GM21515 (cell line): ENCODE measurements around the gene SCUBE3.

Source experiments
- ATAC-seq: cut with Tn5 transposase; IDR thresholded peaks from one replicate; pipeline ENCODE4 v1.9.1; 2021; ENCODE audit not compliant: unreplicated experiment

The SCUBE3 gene

DNA sequence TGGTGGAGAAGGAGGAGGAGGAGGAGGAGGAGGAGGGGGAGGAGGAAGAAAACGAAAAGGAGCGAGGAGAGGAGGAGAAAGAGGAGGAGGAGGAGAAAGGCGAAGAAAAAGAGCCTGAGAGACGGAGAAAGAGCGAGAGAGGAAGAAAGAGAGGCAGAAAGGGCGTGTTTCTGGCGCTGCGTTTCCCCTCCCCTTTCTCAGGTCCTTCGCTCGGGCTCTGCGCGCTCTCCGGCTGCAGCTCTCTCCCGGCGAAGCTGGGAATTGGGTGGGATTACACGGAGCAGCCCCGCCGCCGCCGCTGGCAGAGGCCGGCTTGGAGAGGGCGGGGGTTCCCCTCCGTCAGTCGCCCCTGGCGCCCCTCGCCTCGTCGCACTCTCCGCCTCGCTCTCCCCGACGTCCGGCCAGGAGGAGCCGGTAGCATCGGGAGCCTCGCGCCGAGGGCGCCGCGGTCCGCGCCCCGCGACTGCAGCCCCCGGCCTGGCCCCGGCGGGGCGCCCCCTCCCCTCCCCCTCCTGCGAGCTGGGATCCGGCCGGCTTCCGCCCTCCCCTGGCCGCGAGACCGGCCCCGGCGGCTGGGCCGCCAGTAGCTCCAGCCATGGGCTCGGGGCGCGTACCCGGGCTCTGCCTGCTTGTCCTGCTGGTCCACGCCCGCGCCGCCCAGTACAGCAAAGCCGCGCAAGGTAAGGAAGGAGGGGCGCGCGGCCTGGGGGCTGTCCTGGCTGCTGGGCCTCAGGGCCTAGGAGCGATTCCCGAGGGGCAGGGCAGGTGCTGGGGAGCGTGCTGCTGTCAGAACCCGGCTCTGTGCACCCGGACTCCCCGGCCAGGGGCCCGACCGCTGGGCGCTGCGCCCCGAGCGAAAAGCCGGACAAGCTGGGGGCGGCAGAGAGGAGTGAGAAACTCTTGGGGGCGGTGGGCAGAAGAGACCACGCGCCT is at the start of gene SCUBE3:
Gene SCUBE3 (plus strand): TSS at position 133 of the 933 bp plus-strand sequence. CDS start 463 bp downstream, at position 596.
- no peak for ATAC-seq

DNA sequence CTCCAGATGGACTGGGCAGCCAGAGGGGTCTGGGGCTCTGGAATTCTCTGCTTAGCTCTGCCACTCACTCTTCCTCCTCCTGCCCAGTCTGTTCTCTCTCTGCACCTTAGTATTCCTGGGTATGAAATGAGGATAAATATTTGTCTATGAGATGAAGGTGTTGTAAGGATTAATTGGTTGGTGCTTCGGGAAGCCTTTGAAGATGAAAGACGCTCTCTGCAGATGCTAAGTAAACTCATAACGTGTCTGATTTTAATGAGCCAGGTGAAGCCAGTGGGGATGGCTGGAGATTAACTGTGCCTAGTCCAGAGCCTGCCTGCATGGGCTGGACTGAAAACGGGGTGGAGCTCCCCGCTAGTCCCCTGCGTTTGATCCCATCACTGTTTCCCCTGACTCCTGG is 49.5 kb upstream of the SCUBE3 start:
- no peak for ATAC-seq

- ATAC-seq: no peak
Measured at GRCh38 chr6:35164868-35165267, 48.9 kb upstream of the SCUBE3 start.

- ATAC-seq: no peak
Measured at GRCh38 chr6:35165630-35166071, 48.1 kb upstream of the SCUBE3 start.

GRCh38 chr6:35166116-35166515 is 47.6 kb upstream of the SCUBE3 start:
- no peak for ATAC-seq

- ATAC-seq: no peak
Measured at GRCh38 chr6:35166520-35166919, 47.2 kb upstream of the SCUBE3 start.

DNA sequence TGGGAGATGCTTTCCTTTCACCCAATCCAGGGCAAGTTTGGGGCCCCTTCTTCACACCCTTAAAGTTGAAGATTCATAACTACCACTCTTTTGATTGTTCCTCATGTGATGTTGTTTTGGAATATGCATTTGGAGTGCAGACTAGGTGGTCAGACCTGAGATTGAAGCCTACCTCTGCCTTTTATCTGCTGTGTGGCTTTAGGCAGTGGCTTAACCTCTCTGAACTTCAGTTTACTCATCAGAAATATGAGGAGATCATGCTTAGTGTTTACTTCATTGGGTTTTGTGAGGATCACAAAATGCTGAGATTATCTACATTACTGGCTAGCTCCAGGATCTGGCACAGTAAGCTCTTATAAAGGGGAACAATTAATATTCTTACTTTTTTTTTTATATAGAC is 46.3 kb upstream of the SCUBE3 start:
- no peak for ATAC-seq

DNA sequence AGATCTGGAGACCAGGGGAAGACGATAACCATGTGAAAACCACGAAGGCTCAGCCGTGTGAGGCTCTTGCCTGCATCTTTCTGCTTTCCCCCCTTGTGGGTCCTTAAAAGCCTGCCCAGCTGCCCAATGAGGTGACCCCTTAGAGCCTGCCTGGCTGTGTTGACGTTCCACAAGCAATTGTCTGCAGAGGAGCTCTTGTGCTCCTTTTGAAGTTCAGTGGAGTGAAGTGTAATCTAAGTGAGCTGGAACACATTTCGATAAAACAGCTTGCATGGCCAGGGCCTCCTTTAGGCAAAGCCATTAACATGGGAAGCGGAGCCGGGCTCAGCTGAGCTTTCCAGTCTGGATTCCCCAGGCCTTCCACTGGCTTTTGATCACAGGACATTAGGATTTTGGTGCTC is 45.3 kb upstream of the SCUBE3 start:
- no peak for ATAC-seq

DNA sequence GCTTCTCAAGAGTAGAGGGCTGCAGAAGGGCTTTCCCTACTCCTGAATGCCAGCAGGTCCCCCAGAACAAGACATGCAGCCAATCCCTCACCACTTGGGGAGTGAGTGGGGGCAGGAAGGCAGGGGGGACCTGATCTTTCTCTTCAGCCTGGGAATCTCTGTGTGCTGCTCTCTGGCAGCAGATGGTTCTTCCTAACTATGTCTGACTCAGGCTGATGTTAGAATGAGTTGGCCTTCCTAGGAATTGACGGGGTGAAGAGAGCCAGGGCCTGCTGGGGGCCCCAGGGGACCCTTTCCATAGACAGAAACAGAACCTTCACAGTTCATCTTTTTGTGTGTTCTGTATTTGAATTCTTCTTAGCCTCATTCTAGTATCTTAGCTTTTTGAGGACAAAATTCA is 43.6 kb upstream of the SCUBE3 start:
- ATAC-seq: no peak

- no peak for ATAC-seq
Measured at GRCh38 chr6:35170891-35171290, 42.9 kb upstream of the SCUBE3 start.

- ATAC-seq: no peak
Measured at GRCh38 chr6:35173044-35173426, 40.7 kb upstream of the SCUBE3 start.

- ATAC-seq: no peak
Measured at GRCh38 chr6:35173427-35174087, 40.2 kb upstream of the SCUBE3 start.

DNA sequence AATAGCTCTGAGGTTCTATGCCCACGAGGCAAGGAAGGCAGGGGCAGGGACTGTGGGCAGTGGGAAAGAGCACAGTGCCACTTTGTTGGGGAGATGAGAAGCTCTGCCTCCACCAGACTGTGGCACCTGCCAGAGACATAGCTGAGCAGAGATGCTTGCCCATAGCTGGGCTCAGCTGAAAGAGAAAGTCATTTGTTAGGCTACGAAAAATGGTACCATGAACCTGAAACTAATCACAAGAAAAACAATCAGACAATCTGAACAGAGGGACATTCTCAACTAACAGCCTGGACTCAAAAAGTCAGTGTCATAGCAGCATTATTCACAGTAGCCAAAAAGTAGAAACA is 39.7 kb upstream of the SCUBE3 start:
- no peak for ATAC-seq

GRCh38 chr6:35174501-35174900 is 39.3 kb upstream of the SCUBE3 start:
- ATAC-seq: no peak

- ATAC-seq: no peak
Measured at GRCh38 chr6:35176301-35177024, 37.3 kb upstream of the SCUBE3 start.

DNA sequence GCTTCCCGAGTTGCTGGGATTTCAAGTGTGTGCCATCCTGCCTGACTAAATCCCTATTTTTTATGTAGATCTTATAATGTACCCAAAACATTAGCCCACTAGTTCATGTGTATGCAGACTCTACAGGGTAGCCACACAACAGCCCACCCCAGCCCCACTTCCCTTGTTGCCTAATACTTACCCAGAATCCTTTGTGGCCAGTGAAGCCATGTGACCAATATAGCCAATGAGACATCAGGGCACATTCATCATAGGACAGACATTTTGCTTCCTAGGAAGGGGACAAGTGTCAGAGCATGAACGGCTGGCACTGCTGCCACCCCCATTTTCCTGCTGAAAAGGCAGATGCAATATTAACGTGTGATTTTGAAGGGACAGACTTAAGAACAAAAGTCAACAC is 36.6 kb upstream of the SCUBE3 start:
- no peak for ATAC-seq

GRCh38 chr6:35177596-35177995 is 36.2 kb upstream of the SCUBE3 start:
- no peak for ATAC-seq

- ATAC-seq: no peak
Measured at GRCh38 chr6:35178012-35178411, 35.7 kb upstream of the SCUBE3 start.

DNA sequence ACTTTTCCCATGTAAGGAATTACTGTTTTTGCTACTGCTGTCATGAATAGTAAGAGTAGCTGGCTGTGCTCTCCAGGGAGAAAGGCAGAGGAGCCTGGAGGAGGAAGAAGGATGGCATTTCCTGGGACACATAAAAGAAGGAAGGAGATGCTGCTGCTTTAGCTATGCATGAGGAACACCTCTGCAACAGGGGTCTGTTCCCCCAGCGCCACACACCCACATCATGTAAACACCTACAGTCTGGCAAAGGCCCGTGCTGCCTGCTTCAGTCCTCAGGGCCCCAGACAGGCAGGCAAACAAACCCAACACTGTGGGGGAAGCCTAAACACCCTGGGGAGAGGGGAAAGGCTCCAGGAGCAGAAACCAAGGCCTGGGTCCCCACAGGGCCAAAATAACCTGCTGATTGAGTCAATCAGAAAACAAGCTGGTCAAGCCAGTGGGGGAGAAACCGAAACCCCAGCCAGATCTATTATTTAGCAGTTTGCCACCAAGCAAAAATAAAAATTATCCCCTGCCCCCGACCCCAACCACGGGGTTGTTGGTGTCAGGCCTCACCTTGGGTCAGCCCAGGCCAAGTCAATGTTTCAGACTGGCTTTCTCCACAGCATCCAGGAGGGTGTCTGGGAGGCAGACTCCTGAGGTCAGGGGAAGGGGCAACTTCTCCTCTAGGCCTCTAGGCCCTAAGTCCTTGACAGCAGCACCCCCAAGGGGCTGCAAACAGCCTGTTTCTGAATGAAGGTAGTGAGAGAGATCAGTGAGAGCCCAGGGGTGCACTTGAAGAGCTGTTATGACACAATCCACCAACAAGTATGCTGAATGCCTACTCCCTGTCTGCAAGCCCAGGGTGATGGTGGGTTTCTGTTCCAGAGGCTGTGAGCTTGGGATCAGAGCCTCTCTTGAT is 34.6 kb upstream of the SCUBE3 start:
- no peak for ATAC-seq

GRCh38 chr6:35179901-35180535 is 33.7 kb upstream of the SCUBE3 start:
- no peak for ATAC-seq
